ENCODE measurements around the gene RUVBL1. TPM values are rescaled to one million over a fixed set of nuclear protein-coding genes. Genes with fewer than 3 reads are reported as not detected.

RUVBL1 gene
- total and polyA plus RNA-seq, 10 of the 15 experiments (the other 5 are each of a cell fraction or from before 2014, with no cell fraction given): 15.2 to 142 (median 84.2) TPM

- Histone ChIP-seq H3K4me1 (ENCODE audit: control insufficient read depth, insufficient read depth, low read length) (no peaks in the 10 kb centered on the region), H3K79me2 (ENCODE audit: control insufficient read depth, insufficient read depth, low read length) (no peaks in the 10 kb centered on the region; the same call in 1 of the 2 replicates), H3K4me3 (no peak overlapping the region), H4K20me1 (ENCODE audit: control insufficient read depth, insufficient read depth) (0 out of 2 replicates have a peak, but pooled peaks cover 2% of the 10 kb centered on the region), H3K27ac (ENCODE audit: control insufficient read depth, insufficient read depth) (no peak overlapping the region), H3K9me3 (replicated peaks; ENCODE audit: control insufficient read depth, insufficient read depth, low read length) (no peaks in the 10 kb centered on the region), H3K4me2 (ENCODE audit: control insufficient read depth, insufficient read depth) (no peak overlapping the region), H3K36me3 (ENCODE audit: control insufficient read depth in 2 of 2, insufficient read depth in 2 of 2, low read length in 1 of 2) (no peaks in the 10 kb centered on the region; a peak in 1 of 4 replicates), H3K9ac (ENCODE audit: control insufficient read depth, insufficient read depth, low read length) (no peak overlapping the region), H3K27me3 (replicated peaks in 1 of 2; ENCODE audit: control insufficient read depth in 2 of 2, insufficient read depth in 2 of 2, low read length in 1 of 2) (no peaks in the 10 kb centered on the region), H2AFZ (ENCODE audit: control insufficient read depth, low read depth, low read length) (no peak overlapping the region)
- intact Hi-C loops (cut with micrococcal nuclease; ENCODE audit: unreplicated experiment): no loop called here
- ChIA-PET SMC1A (ENCODE audit: uncharacterized antibody, unreplicated experiment) (no interaction called here), RAD21 (ENCODE audit: unreplicated experiment) (interaction anchor here (1.5 kb wide), 1 partner anchor 76 kb away, joined by 3 read pairs; no protein-coding TSS in a partner anchor), POLR2A (no interaction called here), CTCF (interaction anchor here (0.7 kb wide), 1 partner anchor 8 kb away, joined by 3 read pairs; no protein-coding TSS in a partner anchor)
- FAIRE-seq: no peak
- ATAC-seq: no peak
- in situ Hi-C loops (cut with MboI): no loop called here
- WGBS (ENCODE audit: insufficient coverage, insufficient replicate concordance, low lambda C conversion rate, missing lambda C conversion rate): 75% methylated on average over 5 of the region's 5 CpGs
- no peak for DNase-seq (ENCODE audit: low read depth, low spot score)
- TF ChIP-seq CTCF (IDR thresholded peaks at IDR 0.05 in 2 of 3, conservative IDR thresholded peaks at IDR 0.05 in 1 of 3; ENCODE audit: control insufficient read depth in 2 of 3, extremely low read depth in 1 of 3, insufficient read depth in 1 of 3, low read depth in 3 of 3, low read length in 3 of 3): peak in 2 of 3 experiments; percentile 14 to 16; a peak in 3 of 6 replicates
- peak; percentile 58 for TF ChIP-seq RAD21 (IDR thresholded peaks at IDR 0.05; ENCODE audit: insufficient read depth, low read depth, low read length)
- TF ChIP-seq TCF7 (IDR thresholded peaks at IDR 0.05; ENCODE audit: borderline replicate concordance): no peak
- BruUV-seq (replicated peaks): no TSS peak
These were observed 47.4 kb upstream of the RUVBL1 start for GRCh38 chr3:128170866-128171516.

- ChIA-PET CTCF (interaction anchor here (1.0 kb wide), 1 partner anchor 41 kb away, joined by 3 read pairs; no protein-coding TSS in a partner anchor), RAD21 (ENCODE audit: unreplicated experiment) (no interaction called here), POLR2A (interaction anchor here (0.6 kb wide), 1 partner anchor 497 kb away, joined by 3 read pairs; no protein-coding TSS in a partner anchor), SMC1A (ENCODE audit: uncharacterized antibody, unreplicated experiment) (no interaction called here)
- Histone ChIP-seq H3K4me1 (ENCODE audit: control insufficient read depth, insufficient read depth, low read length) (no peaks in the 10 kb centered on the region), H3K9me3 (replicated peaks; ENCODE audit: control insufficient read depth, insufficient read depth, low read length) (no peaks in the 10 kb centered on the region), H3K9ac (ENCODE audit: control insufficient read depth, insufficient read depth, low read length) (no peak overlapping the region), H3K27ac (ENCODE audit: control insufficient read depth, insufficient read depth) (no peak overlapping the region), H3K36me3 (ENCODE audit: control insufficient read depth in 2 of 2, insufficient read depth in 2 of 2, low read length in 1 of 2) (no peaks in the 10 kb centered on the region; a peak in 1 of 4 replicates), H3K27me3 (replicated peaks in 1 of 2; ENCODE audit: control insufficient read depth in 2 of 2, insufficient read depth in 2 of 2, low read length in 1 of 2) (no peaks in the 10 kb centered on the region), H3K79me2 (ENCODE audit: control insufficient read depth, insufficient read depth, low read length) (no peaks in the 10 kb centered on the region), H2AFZ (ENCODE audit: control insufficient read depth, low read depth, low read length) (no peak overlapping the region), H3K4me3 (no peak overlapping the region), H3K4me2 (ENCODE audit: control insufficient read depth, insufficient read depth) (no peak overlapping the region), H4K20me1 (ENCODE audit: control insufficient read depth, insufficient read depth) (no peaks in the 10 kb centered on the region)
- no peak for FAIRE-seq
- WGBS (ENCODE audit: insufficient coverage, insufficient replicate concordance, low lambda C conversion rate, missing lambda C conversion rate): 63% methylated on average over 4 of the region's 4 CpGs
- in situ Hi-C loops (cut with MboI) (no loop called here), intact Hi-C loops (cut with micrococcal nuclease; ENCODE audit: unreplicated experiment) (no loop called here)
- no peak for ATAC-seq
- DNase-seq (ENCODE audit: low read depth, low spot score): no peak
- no TSS peak for BruUV-seq (replicated peaks)
- TF ChIP-seq, protein P1, sequence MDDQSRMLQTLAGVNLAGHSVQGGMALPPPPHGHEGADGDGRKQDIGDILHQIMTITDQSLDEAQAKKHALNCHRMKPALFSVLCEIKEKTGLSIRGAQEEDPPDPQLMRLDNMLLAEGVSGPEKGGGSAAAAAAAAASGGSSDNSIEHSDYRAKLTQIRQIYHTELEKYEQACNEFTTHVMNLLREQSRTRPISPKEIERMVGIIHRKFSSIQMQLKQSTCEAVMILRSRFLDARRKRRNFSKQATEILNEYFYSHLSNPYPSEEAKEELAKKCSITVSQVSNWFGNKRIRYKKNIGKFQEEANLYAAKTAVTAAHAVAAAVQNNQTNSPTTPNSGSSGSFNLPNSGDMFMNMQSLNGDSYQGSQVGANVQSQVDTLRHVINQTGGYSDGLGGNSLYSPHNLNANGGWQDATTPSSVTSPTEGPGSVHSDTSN (IDR thresholded peaks at IDR 0.05; ENCODE audit: insufficient replicate concordance, low read depth, low read length): no peak
- TF ChIP-seq SRF (IDR thresholded peaks at IDR 0.05; ENCODE audit: low read depth in 2 of 2, low read length in 2 of 2): no peak
- no peak for TF ChIP-seq IRF4 (IDR thresholded peaks at IDR 0.05; ENCODE audit: low read depth, low read length)
- no peak for TF ChIP-seq SMC3 (IDR thresholded peaks at IDR 0.05; ENCODE audit: borderline replicate concordance, low read length)
- TF ChIP-seq BMI1 (IDR thresholded peaks at IDR 0.05; ENCODE audit: borderline replicate concordance): no peak
- TF ChIP-seq NFXL1 (IDR thresholded peaks at IDR 0.05; ENCODE audit: borderline replicate concordance): no peak
- peak; percentile 46; the same call in 1 of the 2 replicates for TF ChIP-seq SPI1 (IDR thresholded peaks at IDR 0.05; ENCODE audit: borderline replicate concordance, insufficient read depth, low read depth, low read length)
These were observed 45.2 kb upstream of the RUVBL1 start for GRCh38 chr3:128168836-128169235.
